ENCODE measurements around the gene NFKB1. TPM values are rescaled to one million over a fixed set of nuclear protein-coding genes. Genes with fewer than 3 reads are reported as not detected.

NFKB1 gene, protein sequence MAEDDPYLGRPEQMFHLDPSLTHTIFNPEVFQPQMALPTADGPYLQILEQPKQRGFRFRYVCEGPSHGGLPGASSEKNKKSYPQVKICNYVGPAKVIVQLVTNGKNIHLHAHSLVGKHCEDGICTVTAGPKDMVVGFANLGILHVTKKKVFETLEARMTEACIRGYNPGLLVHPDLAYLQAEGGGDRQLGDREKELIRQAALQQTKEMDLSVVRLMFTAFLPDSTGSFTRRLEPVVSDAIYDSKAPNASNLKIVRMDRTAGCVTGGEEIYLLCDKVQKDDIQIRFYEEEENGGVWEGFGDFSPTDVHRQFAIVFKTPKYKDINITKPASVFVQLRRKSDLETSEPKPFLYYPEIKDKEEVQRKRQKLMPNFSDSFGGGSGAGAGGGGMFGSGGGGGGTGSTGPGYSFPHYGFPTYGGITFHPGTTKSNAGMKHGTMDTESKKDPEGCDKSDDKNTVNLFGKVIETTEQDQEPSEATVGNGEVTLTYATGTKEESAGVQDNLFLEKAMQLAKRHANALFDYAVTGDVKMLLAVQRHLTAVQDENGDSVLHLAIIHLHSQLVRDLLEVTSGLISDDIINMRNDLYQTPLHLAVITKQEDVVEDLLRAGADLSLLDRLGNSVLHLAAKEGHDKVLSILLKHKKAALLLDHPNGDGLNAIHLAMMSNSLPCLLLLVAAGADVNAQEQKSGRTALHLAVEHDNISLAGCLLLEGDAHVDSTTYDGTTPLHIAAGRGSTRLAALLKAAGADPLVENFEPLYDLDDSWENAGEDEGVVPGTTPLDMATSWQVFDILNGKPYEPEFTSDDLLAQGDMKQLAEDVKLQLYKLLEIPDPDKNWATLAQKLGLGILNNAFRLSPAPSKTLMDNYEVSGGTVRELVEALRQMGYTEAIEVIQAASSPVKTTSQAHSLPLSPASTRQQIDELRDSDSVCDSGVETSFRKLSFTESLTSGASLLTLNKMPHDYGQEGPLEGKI
- total RNA-seq: 37.2 and 43.2 TPM in 2 replicates

DNA sequence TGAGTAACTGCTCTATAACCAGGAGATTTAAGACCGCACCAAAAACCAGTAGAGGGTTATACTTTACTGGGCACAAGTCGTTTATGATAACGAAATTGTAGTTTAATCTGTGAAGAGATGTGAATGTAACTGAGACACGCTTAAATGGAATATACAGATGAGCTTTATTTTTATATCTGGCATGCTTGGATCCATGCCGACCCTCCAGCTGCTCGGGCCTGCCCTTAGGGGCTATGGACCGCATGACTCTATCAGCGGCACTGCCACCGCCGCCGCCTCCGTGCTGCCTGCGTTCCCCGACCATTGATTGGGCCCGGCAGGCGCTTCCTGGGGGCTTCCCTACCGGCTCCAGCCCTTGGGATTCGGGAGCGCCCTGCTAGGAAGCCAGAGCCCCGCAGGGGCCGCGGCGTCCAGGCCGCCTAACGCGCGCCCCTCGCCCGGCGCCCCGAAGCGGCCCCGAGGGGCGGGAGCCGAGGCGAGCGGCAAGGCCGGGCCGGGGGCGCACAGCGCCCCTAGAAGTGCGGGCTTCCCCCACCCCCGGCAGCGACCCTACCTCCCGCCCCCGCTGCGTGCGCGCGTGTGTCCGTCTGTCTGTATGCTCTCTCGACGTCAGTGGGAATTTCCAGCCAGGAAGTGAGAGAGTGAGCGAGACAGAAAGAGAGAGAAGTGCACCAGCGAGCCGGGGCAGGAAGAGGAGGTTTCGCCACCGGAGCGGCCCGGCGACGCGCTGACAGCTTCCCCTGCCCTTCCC lies at the start of gene NFKB1:
Gene NFKB1 (plus strand): TSS at position 664 of the 751 bp plus-strand sequence. CDS start 24,160 bp downstream, outside the sequence.

Other genes with a start within 250 kb of the NFKB1 start
- gene SLC39A8, start 155.9 kb upstream of the NFKB1 start, total RNA-seq: 6.9 and 7.2 TPM in 2 replicates

All from vein endothelial cell (primary cell).